Mesenchymal stem cell (in vitro differentiated cells and primary cell): ENCODE measurements around the gene ZAR1L.
A peak's percentile ranks its signal among the peaks of the same experiment; 100 is the strongest.

Experiments
- DNase-seq: peaks from one replicate; pipeline ENCODE4 v3.0.0-alpha.2; 2013
- H2AFZ ChIP-seq: one replicate; pipeline ENCODE4 v1.6.1; 2013; ENCODE audit warnings: low read depth, mild to moderate bottlenecking, control low read depth, inconsistent platforms, low read length, moderate library complexity
- H2AK5ac ChIP-seq: 2 replicates; pipeline ENCODE4 v1.6.1; 2013; ENCODE audit warnings: low read length, moderate library complexity, mild to moderate bottlenecking, inconsistent platforms; ENCODE audit not compliant: severe bottlenecking
- H2BK120ac ChIP-seq: one replicate; pipeline ENCODE4 v1.6.1; 2013; ENCODE audit warnings: low read depth, mild to moderate bottlenecking, inconsistent platforms, low read length, moderate library complexity
- H2BK12ac ChIP-seq, 2 experiments: one replicate each; pipeline ENCODE4 v1.6.1; 2013; ENCODE audit warnings: inconsistent platforms in 2 of 2, low read length in 2 of 2, mild to moderate bottlenecking in 2 of 2, moderate library complexity in 2 of 2, control low read depth in 1 of 2
- H2BK15ac ChIP-seq: one replicate; pipeline ENCODE4 v1.6.1; 2013; ENCODE audit warnings: mild to moderate bottlenecking, low read depth, inconsistent platforms; ENCODE audit not compliant: poor library complexity, severe bottlenecking
- H2BK5ac ChIP-seq: 2 replicates; pipeline ENCODE4 v1.6.1; 2013; ENCODE audit warnings: low read depth, mild to moderate bottlenecking, low read length, control low read depth, inconsistent platforms; ENCODE audit not compliant: poor library complexity, severe bottlenecking
- H3K14ac ChIP-seq, 2 experiments: one replicate each; pipeline ENCODE4 v1.6.1; 2013; ENCODE audit warnings: inconsistent platforms in 2 of 2, low read length in 2 of 2, control low read depth in 1 of 2, mild to moderate bottlenecking in 1 of 2, moderate library complexity in 1 of 2
- H3K18ac ChIP-seq, 2 experiments: one replicate each; pipeline ENCODE4 v1.6.1; 2013; ENCODE audit warnings: inconsistent platforms in 2 of 2, low read length in 2 of 2, control low read depth in 1 of 2, low read depth in 1 of 2, mild to moderate bottlenecking in 1 of 2
- H3K23ac ChIP-seq, 2 experiments: one replicate each; pipeline ENCODE4 v1.6.1; 2013; ENCODE audit warnings: inconsistent platforms in 2 of 2, low read length in 2 of 2, mild to moderate bottlenecking in 2 of 2, moderate library complexity in 2 of 2, control low read depth in 1 of 2
- H3K27ac ChIP-seq: 2 replicates; pipeline ENCODE4 v1.5.1; 2013; ENCODE audit warnings: mild to moderate bottlenecking, moderate library complexity, low read length, control low read depth, inconsistent platforms; ENCODE audit not compliant: poor library complexity, severe bottlenecking
- H3K27me3 ChIP-seq, 2 experiments: 2 replicates each; pipeline versions ENCODE4 v1.6.1 to v1.7.0; 2013; ENCODE audit warnings: low read length in 2 of 2, mild to moderate bottlenecking in 2 of 2, moderate library complexity in 2 of 2, control low read depth in 1 of 2, inconsistent platforms in 1 of 2; ENCODE audit not compliant: control insufficient read depth in 1 of 2, insufficient read depth in 1 of 2
- H3K36me3 ChIP-seq, 2 experiments: 2 replicates each; pipeline versions ENCODE4 v1.6.1 to v1.7.0; 2013; ENCODE audit warnings: low read length in 2 of 2, control low read depth in 1 of 2, inconsistent platforms in 1 of 2, low read depth in 1 of 2, mild to moderate bottlenecking in 1 of 2; ENCODE audit not compliant: insufficient read depth in 2 of 2, control insufficient read depth in 1 of 2
- H3K4ac ChIP-seq, 2 experiments: one replicate each; pipeline ENCODE4 v1.6.1; 2013; ENCODE audit warnings: inconsistent platforms in 2 of 2, low read length in 2 of 2, mild to moderate bottlenecking in 2 of 2, moderate library complexity in 2 of 2, control low read depth in 1 of 2, low read depth in 1 of 2
- H3K4me1 ChIP-seq: 2 replicates; pipeline ENCODE4 v1.6.1; 2013; ENCODE audit warnings: low read depth, low read length, control low read depth; ENCODE audit not compliant: control insufficient read depth, insufficient read depth
- H3K4me2 ChIP-seq: 2 replicates; pipeline ENCODE4 v1.6.1; 2013; ENCODE audit warnings: low read length, mild to moderate bottlenecking, inconsistent platforms; ENCODE audit not compliant: poor library complexity, severe bottlenecking
- H3K4me3 ChIP-seq, 2 experiments: 2 replicates each; pipeline versions ENCODE4 v1.5.1 to v1.7.0; 2013; ENCODE audit warnings: low read length in 2 of 2, mild to moderate bottlenecking in 2 of 2, control low read depth in 1 of 2, low read depth in 1 of 2; ENCODE audit not compliant: insufficient read depth in 1 of 2
- H3K79me1 ChIP-seq: replicated peaks from 2 replicates; pipeline ENCODE4 v1.6.1; 2013; ENCODE audit warnings: mild to moderate bottlenecking, control low read depth, low read length, inconsistent platforms; ENCODE audit not compliant: poor library complexity, severe bottlenecking
- H3K9ac ChIP-seq: 2 replicates; pipeline ENCODE4 v1.7.0; 2013; ENCODE audit warnings: mild to moderate bottlenecking, low read length, moderate library complexity
- H3K9me3 ChIP-seq: 2 replicates; pipeline ENCODE4 v1.7.0; 2013; ENCODE audit warnings: mild to moderate bottlenecking, low read length; ENCODE audit not compliant: control insufficient read depth
- H4K8ac ChIP-seq: one replicate; pipeline ENCODE4 v1.6.1; 2013; ENCODE audit warnings: inconsistent platforms, mild to moderate bottlenecking, low read length, moderate library complexity
- H4K91ac ChIP-seq: one replicate; pipeline ENCODE4 v1.6.1; 2013; ENCODE audit warnings: mild to moderate bottlenecking, low read length, inconsistent platforms
- WGBS: methylation state at CpG from one replicate; pipeline ENCODE4 v1.1.7; 2013; ENCODE audit warnings: mixed read lengths; 5-methylcytosine and 5-hydroxymethylcytosine counted together

The ZAR1L gene

DNA sequence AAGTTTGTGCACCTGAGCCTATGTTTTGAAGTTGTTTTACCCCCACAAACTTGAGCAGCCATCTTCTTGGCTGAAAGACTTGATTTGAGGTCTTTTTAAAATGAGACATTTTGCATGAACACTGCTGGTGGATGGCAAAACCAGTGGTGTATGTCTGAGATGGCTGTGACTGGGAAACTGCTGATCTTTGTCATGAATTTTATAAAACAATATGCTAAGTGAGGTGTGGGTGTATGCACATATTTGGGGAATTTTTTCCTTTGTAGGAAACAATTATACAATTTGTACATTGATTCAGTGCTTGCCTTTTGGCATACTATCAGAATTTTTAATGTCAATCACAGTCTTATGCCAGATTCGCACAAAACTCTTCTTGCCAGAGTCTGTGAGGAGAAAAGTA, 52.5 kb downstream of the ZAR1L start:
- no CpG with 5 or more reads among the region's 1 CpG for WGBS
- H2BK15ac ChIP-seq: no peak overlapping the region
- H3K23ac ChIP-seq: no peak overlapping the region
- H3K14ac ChIP-seq: no peak overlapping the region
- H2BK120ac ChIP-seq: no peak overlapping the region
- no peak for DNase-seq
- no peak overlapping the region for H2AK5ac ChIP-seq
- no peak overlapping the region for H3K9ac ChIP-seq
- H4K91ac ChIP-seq: no peak overlapping the region
- no peak overlapping the region for H2BK5ac ChIP-seq
- no peak overlapping the region for H3K4me2 ChIP-seq
- no peak overlapping the region for H3K27ac ChIP-seq
- no peaks in the 10 kb centered on the region for H3K27me3 ChIP-seq
- peaks cover 0 to 14% of the 10 kb centered on the region in 2 experiments for H3K36me3 ChIP-seq
- H2BK12ac ChIP-seq: no peak overlapping the region
- H3K18ac ChIP-seq: peak overlapping the region in 1 of 2 experiments; percentile 48
- H3K79me1 ChIP-seq: no peaks in the 10 kb centered on the region
- H2AFZ ChIP-seq: no peak overlapping the region
- no peaks in the 10 kb centered on the region for H3K9me3 ChIP-seq
- H3K4me1 ChIP-seq: peaks cover 1% of the 10 kb centered on the region
- H3K4ac ChIP-seq: no peak overlapping the region
- H4K8ac ChIP-seq: no peak overlapping the region
- no peak overlapping the region for H3K4me3 ChIP-seq

DNA sequence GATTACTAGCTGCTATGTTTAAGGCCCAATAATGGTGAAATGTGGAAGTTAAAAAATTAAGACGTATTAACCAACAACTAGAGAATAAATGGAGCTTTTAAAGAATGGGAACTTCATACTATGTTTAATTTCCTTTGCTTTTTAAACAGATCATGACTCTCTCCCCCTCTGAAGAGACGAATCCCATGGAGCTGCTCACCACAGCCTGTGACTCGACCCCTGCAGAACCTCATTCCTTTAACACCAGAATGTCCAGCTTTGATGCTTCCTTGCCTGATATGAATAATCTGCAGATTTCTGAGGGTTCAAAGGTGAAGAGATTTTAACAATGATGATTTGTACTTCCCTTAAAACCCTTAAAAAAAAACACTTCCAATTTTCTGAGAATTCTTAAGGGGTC, 53.0 kb downstream of the ZAR1L start:
- Histone ChIP-seq H3K4me1 (peaks cover 1% of the 10 kb centered on the region), H3K9me3 (no peaks in the 10 kb centered on the region), H3K27me3 (no peaks in the 10 kb centered on the region), H3K27ac (no peak overlapping the region), H2AK5ac (no peak overlapping the region), H3K4me2 (no peak overlapping the region), H4K8ac (no peak overlapping the region), H3K9ac (peak overlapping the region; percentile 43), H3K23ac (no peak overlapping the region), H3K14ac (no peak overlapping the region), H2BK5ac (no peak overlapping the region), H3K4ac (no peak overlapping the region), H3K4me3 (no peak overlapping the region), H2BK12ac (no peak overlapping the region), H3K79me1 (no peaks in the 10 kb centered on the region), H2BK120ac (no peak overlapping the region), H3K36me3 (peaks cover 0 to 10% of the 10 kb centered on the region in 2 experiments), H4K91ac (no peak overlapping the region), H2BK15ac (no peak overlapping the region), H2AFZ (no peak overlapping the region), H3K18ac (no peak overlapping the region)
- peak; percentile 27 for DNase-seq
- 0% methylated on average over 1 of the region's 3 CpGs for WGBS

- Histone ChIP-seq H3K27me3 (no peaks in the 10 kb centered on the region), H2BK120ac (no peak overlapping the region), H3K18ac (peak overlapping the region in 1 of 2 experiments; percentile 35), H3K4me1 (peaks cover 1% of the 10 kb centered on the region), H4K8ac (no peak overlapping the region), H3K4me2 (no peak overlapping the region), H3K9ac (peak overlapping the region; percentile 43), H3K79me1 (no peaks in the 10 kb centered on the region), H2AK5ac (no peak overlapping the region), H4K91ac (no peak overlapping the region), H2AFZ (no peak overlapping the region), H3K4me3 (no peak overlapping the region), H2BK15ac (no peak overlapping the region), H3K27ac (peak overlapping the region; percentile 28), H3K9me3 (no peaks in the 10 kb centered on the region), H2BK12ac (no peak overlapping the region), H3K23ac (no peak overlapping the region), H3K4ac (no peak overlapping the region), H3K36me3 (peaks cover 0 to 10% of the 10 kb centered on the region in 2 experiments), H3K14ac (no peak overlapping the region), H2BK5ac (no peak overlapping the region)
- peak; percentile 93 for DNase-seq
- WGBS: 38% methylated on average over 9 of the region's 9 CpGs
Observed at GRCh38 chr13:32261567-32261966, 53.6 kb downstream of the ZAR1L start.

- H3K4me1 ChIP-seq: peaks cover 1% of the 10 kb centered on the region
- H3K4me3 ChIP-seq: no peak overlapping the region
- H3K27ac ChIP-seq: no peak overlapping the region
- no peak overlapping the region for H2BK15ac ChIP-seq
- no peak overlapping the region for H4K8ac ChIP-seq
- H4K91ac ChIP-seq: no peak overlapping the region
- H3K79me1 ChIP-seq: no peaks in the 10 kb centered on the region
- H3K18ac ChIP-seq: no peak overlapping the region
- no peak overlapping the region for H3K14ac ChIP-seq
- peaks cover 0 to under 1% of the 10 kb centered on the region in 2 experiments for H3K36me3 ChIP-seq
- no peak overlapping the region for H2AFZ ChIP-seq
- no peak overlapping the region for H3K4me2 ChIP-seq
- peak overlapping the region; percentile 8 for H2AK5ac ChIP-seq
- H3K4ac ChIP-seq: no peak overlapping the region
- no peak overlapping the region for H3K23ac ChIP-seq
- DNase-seq: no peak
- H2BK120ac ChIP-seq: no peak overlapping the region
- no peaks in the 10 kb centered on the region for H3K27me3 ChIP-seq
- H2BK12ac ChIP-seq: peak overlapping the region in 1 of 2 experiments; percentile 54
- WGBS: 95% methylated on average over 1 of the region's 1 CpG
- H3K9me3 ChIP-seq: no peaks in the 10 kb centered on the region
- no peak overlapping the region for H3K9ac ChIP-seq
- H2BK5ac ChIP-seq: no peak overlapping the region
Observed at GRCh38 chr13:32259116-32259515, 56.0 kb downstream of the ZAR1L start.
